ENCODE results near the gene ZBTB40.

The ZBTB40 gene

GRCh38 chr1:22434717-22435116 lies 16.9 kb upstream of the ZBTB40 start:
- DNase-seq = no peak

DNA sequence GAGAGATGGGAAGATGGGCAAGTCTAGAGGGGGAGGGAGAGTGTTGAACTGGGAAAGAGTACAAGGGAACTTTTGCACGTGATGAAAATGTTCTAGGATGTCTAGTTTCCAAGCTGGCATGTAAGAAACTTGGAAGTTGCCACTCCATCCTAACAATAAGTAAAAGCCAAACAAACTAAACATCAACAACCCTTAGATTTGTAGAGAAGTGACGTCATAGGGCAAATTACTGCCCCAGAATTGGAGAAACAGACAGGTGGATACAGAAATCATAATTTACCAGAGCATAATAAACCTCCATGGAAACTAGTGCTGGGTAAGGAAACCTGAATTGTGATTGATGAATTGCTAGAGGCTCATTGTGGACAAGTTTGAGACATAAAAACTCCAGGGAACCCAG lies 14.7 kb upstream of the ZBTB40 start:
- DNase-seq = no peak

GRCh38 chr1:22437573-22437972 lies 14.1 kb upstream of the ZBTB40 start:
- no peak for DNase-seq

GRCh38 chr1:22440582-22440981 lies 11.1 kb upstream of the ZBTB40 start:
- DNase-seq = no peak

DNA sequence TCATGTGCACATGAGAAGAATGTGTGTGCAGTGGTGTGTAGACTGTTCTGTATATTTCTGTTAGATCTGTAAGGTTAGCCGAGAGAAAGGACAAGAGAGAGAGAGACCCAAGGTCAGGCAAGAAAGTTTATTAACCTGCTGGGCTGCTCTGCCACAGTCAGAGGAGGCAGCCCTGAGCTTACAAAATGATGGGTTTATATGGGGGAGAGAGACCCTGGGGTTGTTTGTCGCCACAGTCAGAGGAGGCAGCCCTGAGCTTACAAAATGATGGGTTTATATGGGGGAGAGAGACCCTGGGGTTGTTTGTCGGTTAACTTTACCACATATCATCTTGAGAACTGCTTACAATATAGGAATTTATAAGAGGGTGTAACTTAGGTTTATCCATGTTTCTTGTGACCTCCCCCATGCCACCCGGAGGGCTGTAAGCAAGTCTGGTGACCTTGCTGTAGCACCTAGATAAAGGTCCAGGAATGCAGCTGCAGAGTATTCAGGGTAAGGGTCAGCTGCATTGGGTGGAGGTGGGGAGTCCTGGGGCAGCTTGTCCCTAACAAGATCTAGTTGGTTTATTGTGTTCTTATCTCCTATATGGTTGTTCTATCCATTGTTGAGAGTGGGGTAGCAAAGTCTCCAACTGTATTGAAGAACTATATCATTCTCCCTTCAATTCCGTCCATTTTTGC lies 9.3 kb upstream of the ZBTB40 start:
- DNase-seq = no peak

DNA sequence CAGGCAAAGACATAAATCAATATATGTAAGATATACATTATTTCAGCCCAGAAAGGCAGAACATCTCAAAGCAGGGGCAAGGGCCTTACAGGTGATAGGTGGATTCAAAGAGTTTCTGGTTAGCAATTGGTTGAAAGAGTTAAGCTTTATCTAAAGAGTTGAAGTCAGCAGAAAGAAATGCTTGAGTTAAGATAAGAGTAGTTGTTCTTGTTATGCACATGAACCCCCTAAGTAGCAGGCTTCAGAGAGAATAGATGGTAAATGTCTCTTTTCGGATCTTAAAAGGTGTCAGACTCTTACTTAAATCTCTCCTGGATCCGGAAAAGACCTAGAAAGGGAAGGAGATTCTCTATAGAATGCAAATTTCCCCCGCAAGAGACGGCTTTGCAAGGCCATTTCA lies 8.3 kb upstream of the ZBTB40 start:
- no peak for DNase-seq

DNA sequence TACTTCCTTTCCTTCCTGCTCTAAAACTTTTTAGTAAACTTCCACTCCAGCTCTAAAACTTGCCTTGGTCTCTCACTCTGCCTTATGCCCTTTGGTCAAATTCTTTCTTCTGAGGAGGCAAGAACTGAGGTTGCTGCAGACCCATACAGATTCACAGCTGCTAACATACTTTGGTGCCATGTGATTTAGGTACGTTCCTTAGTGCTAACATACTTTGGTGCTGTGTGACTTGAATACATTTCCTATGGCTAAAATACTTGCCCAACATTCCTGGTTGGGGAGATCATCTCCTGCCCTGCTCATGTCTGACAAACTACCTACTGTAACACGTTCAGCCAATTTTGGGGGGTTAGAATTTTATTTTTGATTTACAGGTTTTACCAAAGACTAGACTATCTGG lies 6.8 kb upstream of the ZBTB40 start:
- DNase-seq = no peak

DNA sequence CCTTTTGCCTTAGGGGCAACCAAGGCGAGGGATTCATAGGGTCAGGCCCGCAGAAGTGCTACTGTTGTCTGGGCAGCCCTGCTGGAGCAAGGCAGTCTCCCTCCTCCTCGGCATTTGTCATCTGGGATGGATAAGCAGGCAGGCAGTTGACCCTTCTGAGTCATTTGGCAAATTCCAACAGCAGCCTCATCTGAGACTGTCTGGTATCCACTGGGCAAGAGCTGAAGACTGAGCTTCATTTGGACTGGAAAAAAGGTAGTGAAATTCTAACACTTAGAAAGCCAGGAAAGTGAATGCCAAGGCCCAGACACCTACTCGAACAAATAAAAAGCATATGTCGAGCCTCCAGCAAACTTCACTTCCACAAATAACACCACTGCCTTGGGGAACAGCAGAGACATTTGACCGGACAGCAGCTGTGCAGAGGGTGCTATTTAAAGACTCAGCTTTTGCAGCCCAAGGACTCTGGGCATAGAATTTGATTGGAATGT lies 4.0 kb upstream of the ZBTB40 start:
- no peak for DNase-seq

- no peak for DNase-seq
Observed at GRCh38 chr1:22449636-22450035, 2.0 kb upstream of the ZBTB40 start.

GRCh38 chr1:22450351-22451021 lies 1.2 kb upstream of the ZBTB40 start:
- DNase-seq = no peak

DNA sequence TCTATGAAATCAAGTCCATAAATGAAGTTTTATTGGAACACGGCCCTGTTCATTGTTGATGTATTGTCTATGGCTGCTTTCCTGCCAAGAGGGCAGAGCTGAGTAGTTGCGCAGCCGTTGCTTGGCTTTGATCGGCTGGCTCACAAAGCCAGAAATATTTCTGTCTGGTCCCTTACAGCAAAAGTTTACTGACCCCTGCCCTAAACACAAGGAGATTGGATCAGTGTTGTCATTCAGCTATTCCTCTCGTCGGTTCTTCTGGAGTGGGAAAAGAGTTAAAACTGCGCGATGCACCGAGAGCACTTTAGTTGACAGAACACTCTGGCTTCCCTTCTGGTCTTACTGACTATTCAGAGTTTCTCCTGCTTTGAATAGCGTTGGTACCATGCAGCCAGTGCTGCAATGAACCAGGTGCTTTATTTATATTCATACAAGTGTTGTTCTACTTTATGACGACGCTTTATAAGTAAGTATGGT lies 868 bp downstream of the ZBTB40 start:
- DNase-seq = peak; percentile 58

DNA sequence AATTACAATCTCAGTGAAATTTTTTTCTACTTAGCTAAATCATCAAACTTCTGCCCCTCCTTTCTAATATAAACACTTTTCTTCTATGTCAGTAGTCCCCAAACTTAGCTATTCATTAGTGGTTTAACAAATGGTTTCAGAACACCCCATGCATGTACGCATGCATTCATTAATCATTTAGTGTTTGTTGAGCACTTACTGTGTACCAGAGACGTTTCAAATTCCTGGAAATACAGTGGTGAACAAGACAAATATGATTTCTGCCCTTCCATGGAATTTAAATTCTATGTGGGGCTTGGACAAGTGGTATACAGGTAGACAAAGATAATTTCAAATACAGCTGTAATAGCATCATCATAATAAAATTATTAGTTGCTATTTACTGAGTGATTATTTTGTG lies 1.5 kb downstream of the ZBTB40 start:
- no peak for DNase-seq

DNA sequence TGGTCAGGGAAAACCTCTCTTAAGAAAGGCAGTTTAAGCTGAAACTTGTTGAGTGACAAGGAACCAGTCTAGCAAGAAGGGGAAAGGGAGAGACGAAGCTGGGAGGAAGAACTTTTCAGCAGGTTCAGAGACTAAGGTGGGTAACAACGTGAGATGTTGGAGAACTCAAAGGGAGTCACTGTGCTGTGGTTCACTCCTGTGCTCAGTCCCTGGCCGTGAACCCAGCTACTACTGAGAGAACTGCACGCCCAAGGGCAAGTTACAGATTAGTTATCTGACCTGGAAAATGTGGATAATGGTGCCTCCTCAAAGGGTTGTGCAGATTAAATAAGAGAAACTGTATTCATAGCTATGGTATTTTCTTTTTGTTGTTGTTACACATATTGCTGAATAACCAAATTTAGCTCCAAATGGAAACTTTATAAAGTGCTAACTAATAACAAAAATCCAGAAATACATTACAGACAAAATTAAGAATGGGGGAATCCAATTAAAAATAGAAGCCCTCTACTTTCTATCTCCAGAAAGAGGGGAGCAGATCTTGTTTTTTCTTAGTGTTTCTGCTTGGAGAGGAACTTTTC lies 2.9 kb downstream of the ZBTB40 start:
- no peak for DNase-seq

- no peak for DNase-seq
Observed at GRCh38 chr1:22457345-22457744, 5.7 kb downstream of the ZBTB40 start.

DNA sequence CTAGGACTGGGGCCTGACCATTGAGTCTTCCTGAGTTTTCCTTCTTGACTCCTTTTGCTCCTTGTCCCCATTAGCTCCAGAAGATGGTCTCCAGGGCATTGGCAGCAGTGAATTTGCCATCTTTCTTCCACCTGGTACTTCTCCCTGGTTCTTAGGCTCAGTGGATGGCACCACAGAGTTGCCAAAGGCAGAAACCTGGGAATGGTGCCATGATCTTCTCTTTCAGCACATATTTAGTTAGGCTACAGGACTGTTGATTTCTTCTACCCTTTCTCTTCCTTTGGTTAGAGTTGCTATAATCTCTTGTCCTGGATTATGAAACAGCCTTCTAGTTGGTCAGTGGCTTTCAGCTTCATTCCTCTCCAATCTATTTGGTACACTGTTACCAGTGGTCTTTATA lies 6.2 kb downstream of the ZBTB40 start:
- DNase-seq = no peak

GRCh38 chr1:22461100-22461499 lies 9.4 kb downstream of the ZBTB40 start:
- no peak for DNase-seq

GRCh38 chr1:22461678-22462527 lies 10.3 kb downstream of the ZBTB40 start:
- no peak for DNase-seq

- DNase-seq = no peak
Observed at GRCh38 chr1:22462928-22463327, 11.3 kb downstream of the ZBTB40 start.

- no peak for DNase-seq
Observed at GRCh38 chr1:22465015-22465565, 13.4 kb downstream of the ZBTB40 start.

GRCh38 chr1:22465671-22466070 lies 14.0 kb downstream of the ZBTB40 start:
- DNase-seq = no peak

DNA sequence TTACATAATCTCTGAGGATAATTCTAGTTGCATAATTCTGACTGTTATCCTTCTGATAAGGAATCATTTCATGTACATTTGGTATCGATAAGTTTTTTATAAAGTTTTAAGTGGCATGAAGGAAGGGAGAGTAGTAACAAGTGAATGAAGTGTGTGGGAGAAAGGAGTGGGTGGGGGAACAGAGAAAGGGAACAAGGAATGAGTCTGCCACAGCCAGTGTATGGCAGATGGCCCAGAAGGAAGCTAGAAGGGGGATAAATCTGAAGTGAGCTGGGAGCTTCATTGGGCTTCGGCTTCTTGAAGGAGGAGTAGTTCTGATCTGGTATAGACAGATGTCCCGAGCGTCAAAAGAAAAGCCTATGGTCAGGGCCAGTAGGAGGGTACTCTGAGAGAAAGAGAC lies 18.6 kb downstream of the ZBTB40 start:
- no peak for DNase-seq

- no peak for DNase-seq
Observed at GRCh38 chr1:22471078-22471477, 19.4 kb downstream of the ZBTB40 start.

DNA sequence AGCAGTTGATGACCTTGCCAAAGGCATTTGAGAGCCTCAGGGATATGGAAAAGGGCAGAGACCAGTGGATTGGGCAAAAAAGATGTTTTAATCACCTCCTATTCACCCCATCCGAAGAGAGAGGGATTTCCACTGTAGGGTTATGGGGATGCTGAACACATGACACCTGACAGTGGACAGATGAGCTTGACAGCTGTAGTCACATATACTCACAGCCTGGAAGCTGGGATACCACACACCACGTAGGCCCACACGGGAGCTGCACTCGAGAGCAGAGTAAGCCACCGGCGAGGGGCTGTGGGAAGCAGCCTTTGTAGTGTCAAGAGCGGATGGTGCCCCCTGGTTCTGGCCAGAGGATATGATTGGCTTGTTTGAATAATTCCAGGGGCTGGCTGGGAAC lies 20.0 kb downstream of the ZBTB40 start:
- DNase-seq = no peak

All from NCI-H2227 treated with DMSO at 0.1 percent for 48 hours (cell line).